KMS-11 (cell line): ENCODE measurements around the gene KCNH6.

Experiments
- H2AFZ ChIP-seq: fragments of 200-600 bp; sonication (generic); 2 replicates; pipeline ENCODE4 v1.6.1; 2016; ENCODE audit warnings: antibody characterized with exemption, mixed run types, low read depth
- H3K27ac ChIP-seq: fragments of 200-600 bp; sonication (generic); 2 replicates; pipeline ENCODE4 v1.6.1; 2016; ENCODE audit warnings: mild to moderate bottlenecking, mixed run types
- H3K27me3 ChIP-seq: fragments of 200-600 bp; sonication (generic); 2 replicates; pipeline ENCODE4 v1.6.1; 2017; ENCODE audit warnings: mild to moderate bottlenecking, low read depth, mixed run types, moderate library complexity; ENCODE audit not compliant: insufficient read depth
- H3K36me3 ChIP-seq: fragments of 200-600 bp; sonication (generic); 2 replicates; pipeline ENCODE4 v1.6.1; 2017; ENCODE audit warnings: mild to moderate bottlenecking, mixed run types; ENCODE audit not compliant: insufficient read depth
- H3K4me1 ChIP-seq: fragments of 200-600 bp; sonication (generic); 2 replicates; pipeline ENCODE4 v1.6.1; 2016; ENCODE audit warnings: mild to moderate bottlenecking, low read depth, mixed run types; ENCODE audit not compliant: poor library complexity, severe bottlenecking
- H3K4me2 ChIP-seq: fragments of 200-600 bp; sonication (generic); 2 replicates; pipeline ENCODE4 v1.7.0; 2016; ENCODE audit warnings: mild to moderate bottlenecking, mixed run types
- H3K4me3 ChIP-seq: fragments of 200-600 bp; sonication (generic); IDR thresholded peaks from 2 replicates; pipeline ENCODE4 v1.6.1; 2017; ENCODE audit warnings: low read depth, low read length, mixed read lengths; ENCODE audit not compliant: insufficient read depth
- H3K79me2 ChIP-seq: fragments of 200-600 bp; sonication (generic); 2 replicates; pipeline ENCODE4 v1.6.1; 2016; ENCODE audit warnings: low read depth, mixed run types; ENCODE audit not compliant: insufficient read depth
- H3K9ac ChIP-seq: fragments of 200-600 bp; sonication (generic); 2 replicates; pipeline ENCODE4 v1.6.1; 2016; ENCODE audit warnings: mild to moderate bottlenecking, mixed run types
- H4K20me1 ChIP-seq: fragments of 200-600 bp; sonication (generic); 2 replicates; pipeline ENCODE4 v1.6.1; 2016; ENCODE audit warnings: mild to moderate bottlenecking, mixed run types; ENCODE audit not compliant: insufficient read depth
- TF ChIP-seq, protein P1 (sequence below): fragments of 200-600 bp; sonication (generic); conservative IDR thresholded peaks from 2 replicates; pipeline ENCODE4 v1.6.1; 2017; ENCODE audit warnings: low read depth, mild to moderate bottlenecking, antibody characterized with exemption, low read length, moderate library complexity, mixed read lengths

The KCNH6 gene

DNA sequence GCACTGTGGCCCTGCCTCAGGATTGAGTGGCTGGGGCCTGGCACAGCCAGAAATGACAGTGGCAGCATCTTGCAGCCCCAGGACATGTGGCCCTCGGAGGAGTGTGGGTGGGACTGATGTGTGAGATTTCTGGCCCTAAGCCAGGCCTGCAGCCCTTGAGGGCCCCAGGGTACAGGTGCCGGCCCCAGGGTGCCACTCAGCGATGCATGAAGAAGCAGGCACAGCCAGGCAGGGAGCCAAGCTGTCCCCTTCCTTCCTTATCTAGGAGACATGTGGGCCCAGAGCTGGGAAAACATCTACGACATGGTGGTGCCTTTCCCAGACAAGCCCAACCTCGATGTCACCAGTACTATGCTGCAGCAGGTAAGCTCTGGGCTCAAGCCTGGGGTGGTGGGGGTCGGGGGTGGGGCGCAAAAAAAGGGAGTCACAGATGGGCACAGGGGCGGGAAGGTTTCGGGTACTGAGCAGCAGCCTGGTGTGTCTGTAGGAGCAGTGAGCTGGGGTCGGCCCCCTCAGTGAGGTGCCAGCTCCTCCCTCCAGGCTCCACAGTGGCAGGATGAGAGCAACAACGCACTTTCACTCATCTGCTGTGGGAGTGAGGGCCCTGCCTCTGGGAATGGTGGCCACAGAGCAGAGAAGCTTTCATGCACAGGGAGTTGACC is 42.2 kb upstream of the KCNH6 start:
- Histone ChIP-seq H3K4me3 (no peak overlapping the region), H3K36me3 (no peaks in the 10 kb centered on the region), H3K4me1 (peaks cover 4% of the 10 kb centered on the region), H3K4me2 (no peak overlapping the region), H4K20me1 (no peaks in the 10 kb centered on the region), H3K27ac (no peak overlapping the region), H3K27me3 (peaks cover 54% of the 10 kb centered on the region), H3K9ac (no peak overlapping the region), H2AFZ (no peak overlapping the region), H3K79me2 (no peaks in the 10 kb centered on the region)
- TF ChIP-seq, protein P1, sequence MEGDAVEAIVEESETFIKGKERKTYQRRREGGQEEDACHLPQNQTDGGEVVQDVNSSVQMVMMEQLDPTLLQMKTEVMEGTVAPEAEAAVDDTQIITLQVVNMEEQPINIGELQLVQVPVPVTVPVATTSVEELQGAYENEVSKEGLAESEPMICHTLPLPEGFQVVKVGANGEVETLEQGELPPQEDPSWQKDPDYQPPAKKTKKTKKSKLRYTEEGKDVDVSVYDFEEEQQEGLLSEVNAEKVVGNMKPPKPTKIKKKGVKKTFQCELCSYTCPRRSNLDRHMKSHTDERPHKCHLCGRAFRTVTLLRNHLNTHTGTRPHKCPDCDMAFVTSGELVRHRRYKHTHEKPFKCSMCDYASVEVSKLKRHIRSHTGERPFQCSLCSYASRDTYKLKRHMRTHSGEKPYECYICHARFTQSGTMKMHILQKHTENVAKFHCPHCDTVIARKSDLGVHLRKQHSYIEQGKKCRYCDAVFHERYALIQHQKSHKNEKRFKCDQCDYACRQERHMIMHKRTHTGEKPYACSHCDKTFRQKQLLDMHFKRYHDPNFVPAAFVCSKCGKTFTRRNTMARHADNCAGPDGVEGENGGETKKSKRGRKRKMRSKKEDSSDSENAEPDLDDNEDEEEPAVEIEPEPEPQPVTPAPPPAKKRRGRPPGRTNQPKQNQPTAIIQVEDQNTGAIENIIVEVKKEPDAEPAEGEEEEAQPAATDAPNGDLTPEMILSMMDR: no peak

DNA sequence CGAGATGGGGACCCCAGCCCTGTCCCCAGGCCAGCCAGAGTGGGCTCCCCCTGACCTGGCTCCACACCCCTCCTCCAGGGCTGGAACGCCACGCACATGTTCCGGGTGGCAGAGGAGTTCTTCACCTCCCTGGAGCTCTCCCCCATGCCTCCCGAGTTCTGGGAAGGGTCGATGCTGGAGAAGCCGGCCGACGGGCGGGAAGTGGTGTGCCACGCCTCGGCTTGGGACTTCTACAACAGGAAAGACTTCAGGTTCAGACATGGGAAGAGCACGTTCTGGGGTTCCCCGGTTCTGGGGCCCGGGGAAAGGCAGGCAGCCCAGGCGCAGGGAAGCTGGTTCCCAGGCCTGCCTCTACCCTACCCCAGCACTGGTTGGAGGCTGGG is 41.7 kb upstream of the KCNH6 start:
- Histone ChIP-seq H3K4me1 (peaks cover 4% of the 10 kb centered on the region), H3K36me3 (no peaks in the 10 kb centered on the region), H4K20me1 (no peaks in the 10 kb centered on the region), H3K4me3 (no peak overlapping the region), H2AFZ (no peak overlapping the region), H3K27me3 (peaks cover 54% of the 10 kb centered on the region), H3K4me2 (no peak overlapping the region), H3K9ac (no peak overlapping the region), H3K79me2 (no peaks in the 10 kb centered on the region), H3K27ac (no peak overlapping the region)
- TF ChIP-seq, protein P1: no peak

DNA sequence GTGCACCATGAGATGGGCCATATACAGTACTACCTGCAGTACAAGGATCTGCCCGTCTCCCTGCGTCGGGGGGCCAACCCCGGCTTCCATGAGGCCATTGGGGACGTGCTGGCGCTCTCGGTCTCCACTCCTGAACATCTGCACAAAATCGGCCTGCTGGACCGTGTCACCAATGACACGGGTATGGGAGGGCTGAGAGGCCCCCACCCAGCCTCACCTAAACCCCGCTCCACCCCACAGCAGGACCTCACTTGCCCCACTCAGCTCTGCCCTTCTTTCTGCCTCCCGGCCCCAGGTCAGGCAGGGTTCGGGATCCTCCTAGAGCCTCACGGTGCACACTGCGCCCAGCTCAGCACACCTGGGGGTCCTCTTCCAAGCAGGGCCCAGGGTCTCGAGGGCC is 40.6 kb upstream of the KCNH6 start:
- TF ChIP-seq, protein P1: no peak
- Histone ChIP-seq H3K27ac (no peak overlapping the region), H4K20me1 (no peaks in the 10 kb centered on the region), H3K79me2 (no peaks in the 10 kb centered on the region), H3K4me3 (no peak overlapping the region), H3K4me1 (peaks cover 3% of the 10 kb centered on the region), H3K36me3 (no peaks in the 10 kb centered on the region), H2AFZ (no peak overlapping the region), H3K9ac (no peak overlapping the region), H3K4me2 (no peak overlapping the region), H3K27me3 (peaks cover 56% of the 10 kb centered on the region)

DNA sequence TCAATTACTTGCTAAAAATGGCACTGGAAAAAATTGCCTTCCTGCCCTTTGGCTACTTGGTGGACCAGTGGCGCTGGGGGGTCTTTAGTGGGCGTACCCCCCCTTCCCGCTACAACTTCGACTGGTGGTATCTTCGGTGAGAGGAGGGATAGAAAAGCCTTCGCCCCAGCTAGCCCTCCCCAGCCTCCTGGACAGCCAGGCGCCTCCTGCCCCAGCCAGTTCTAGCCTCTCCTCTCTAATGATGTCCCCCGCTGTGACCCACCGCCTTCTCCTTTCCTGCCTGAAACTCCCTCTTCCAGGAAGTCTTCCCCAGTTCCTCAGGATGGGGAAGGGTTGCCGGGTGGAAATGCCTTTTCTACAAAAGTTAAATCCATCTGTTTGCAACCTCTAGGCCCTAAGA is 40.1 kb upstream of the KCNH6 start:
- Histone ChIP-seq H3K4me2 (no peak overlapping the region), H3K36me3 (no peaks in the 10 kb centered on the region), H3K27ac (no peak overlapping the region), H3K9ac (no peak overlapping the region), H2AFZ (no peak overlapping the region), H3K4me1 (no peaks in the 10 kb centered on the region), H4K20me1 (no peaks in the 10 kb centered on the region), H3K27me3 (peaks cover 56% of the 10 kb centered on the region), H3K79me2 (no peaks in the 10 kb centered on the region), H3K4me3 (no peak overlapping the region)
- TF ChIP-seq, protein P1: no peak
